CD4-positive, alpha-beta T cell (primary cell): ENCODE data around the gene G2E3. TPM values are rescaled to one million over a fixed set of nuclear protein-coding genes. Genes with fewer than 3 reads are reported as not detected.

Source experiments
- ATAC-seq: fragments of 200-7000 bp; cut with Tn5 transposase; one replicate; pipeline ENCODE4 v1.10.0; 2022; ENCODE audit warnings: mild to moderate bottlenecking; ENCODE audit not compliant: poor library complexity
- CTCF ChIA-PET: fragments of 350-600 bp; sonication (Branson Sonifier 250); formaldehyde crosslinking; loops from one replicate; lab custom pipeline; 2021; ENCODE audit warnings: antibody characterized with exemption, inconsistent platforms; lab: Charles Lee
- POLR2A ChIA-PET: fragments of 350-600 bp; sonication (Branson Sonifier 250); formaldehyde crosslinking; loops from one replicate; lab custom pipeline; 2021; ENCODE audit warnings: antibody characterized with exemption, inconsistent platforms; lab: Charles Lee
- DNase-seq, 14 experiments: peaks; one replicate each; pipeline ENCODE4 v3.0.0-alpha.2; 2013 to 2020; ENCODE audit warnings: mixed read lengths in 2 of 14
- H3K27ac ChIP-seq, 2 donors: one replicate each; pipeline versions ENCODE4 v1.5.1 to v1.7.0; 2013; ENCODE audit warnings: low read length in 2 of 2, low read depth in 1 of 2, mild to moderate bottlenecking in 1 of 2
- H3K27me3 ChIP-seq, 2 experiments: 1 replicate in 1 of 2; 2 replicates in 1 of 2; pipeline versions ENCODE4 v1.6.1 to v1.7.0; 2013; ENCODE audit warnings: low read length in 2 of 2, control low read depth in 1 of 2, mild to moderate bottlenecking in 1 of 2, moderate library complexity in 1 of 2; ENCODE audit not compliant: insufficient read depth in 2 of 2, control insufficient read depth in 1 of 2
- H3K36me3 ChIP-seq: one replicate; pipeline ENCODE4 v1.6.1; 2013; ENCODE audit warnings: low read length, control low read depth; ENCODE audit not compliant: insufficient read depth
- H3K4me1 ChIP-seq: one replicate; pipeline ENCODE4 v1.6.1; 2013; ENCODE audit warnings: low read length, control low read depth; ENCODE audit not compliant: insufficient read depth
- H3K4me3 ChIP-seq: one replicate; pipeline ENCODE4 v1.5.1; 2013; ENCODE audit warnings: mild to moderate bottlenecking, low read length, moderate library complexity
- H3K9me3 ChIP-seq, 2 experiments: 1 replicate in 1 of 2; 2 replicates in 1 of 2; pipeline versions ENCODE4 v1.6.1 to v1.7.0; 2013; ENCODE audit warnings: low read length in 2 of 2, mild to moderate bottlenecking in 2 of 2, control low read depth in 1 of 2, moderate library complexity in 1 of 2; ENCODE audit not compliant: control insufficient read depth in 1 of 2, insufficient read depth in 1 of 2
- H3K27ac Mint-ChIP-seq: one replicate; pipeline ENCODE4 v1.8.0; 2020; ENCODE audit warnings: mixed read lengths
- H3K27me3 Mint-ChIP-seq: one replicate; pipeline ENCODE4 v1.8.0; 2021; ENCODE audit warnings: mixed read lengths
- H3K36me3 Mint-ChIP-seq: one replicate; pipeline ENCODE4 v1.8.0; 2021; ENCODE audit warnings: low read depth, mixed read lengths
- H3K4me1 Mint-ChIP-seq: one replicate; pipeline ENCODE4 v1.8.0; 2021; ENCODE audit warnings: low read depth, mixed read lengths
- H3K4me3 Mint-ChIP-seq: one replicate; pipeline ENCODE4 v1.8.0; 2020; ENCODE audit warnings: mild to moderate bottlenecking, mixed read lengths
- H3K9me3 Mint-ChIP-seq: one replicate; pipeline ENCODE4 v1.8.0; 2020; ENCODE audit warnings: mixed read lengths
- CTCF ChIP-seq: fragments of 200-600 bp; IDR thresholded peaks from one replicate; pipeline ENCODE4 v1.8.0; 2022; ENCODE audit warnings: antibody characterized with exemption, mild to moderate bottlenecking
- intact Hi-C, 2 experiments: fragments of 100-400 bp; cut with DNase I in 1 of 2; cut with micrococcal nuclease in 1 of 2; formaldehyde crosslinking; loops; one replicate each; pipeline versions ENCODE4 v1.15.1 to v1.9.0; 2023 to 2025; cut with DNase I, micrococcal nuclease
- total RNA-seq, 174 experiments: library from RNA in 2 of 174; stranded (reverse) in 2 of 174; gene quantifications; one replicate each; pipeline ENCODE4 v1.2.3 and lab custom pipeline; 2021 to 2026

Gene G2E3
- total RNA-seq, 2 experiments from 2014 or later, result 23.8 to 24.3 TPM

DNA sequence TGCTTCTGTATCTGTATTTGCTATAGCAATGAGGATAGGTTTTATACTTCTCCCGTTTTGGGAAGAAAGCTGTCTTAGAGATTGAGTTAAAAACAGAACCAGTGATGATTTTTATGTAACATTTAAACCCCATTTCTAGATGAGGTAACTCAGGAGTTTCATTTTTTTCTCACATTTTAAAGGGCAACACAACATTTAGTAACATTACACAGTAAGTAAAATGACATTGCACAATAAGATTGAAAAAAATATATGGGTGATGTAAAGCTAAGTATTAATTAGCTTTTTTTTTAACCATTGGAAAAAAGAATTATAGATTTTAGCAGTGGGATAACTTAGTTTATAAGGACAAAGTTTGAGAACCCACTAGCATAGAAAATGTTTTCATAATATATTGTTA lies 38.0 kb downstream of the G2E3 start:
- ATAC-seq, result no peak
- Mint-ChIP-seq H3K9me3 (no peaks in the 10 kb centered on the region), H3K4me1 (no peaks in the 10 kb centered on the region), H3K27ac (no peak overlapping the region), H3K27me3 (no peaks in the 10 kb centered on the region), H3K36me3 (peaks cover 68% of the 10 kb centered on the region), H3K4me3 (no peak overlapping the region)
- Histone ChIP-seq H3K4me3 (no peak overlapping the region), H3K27ac (no peak overlapping the region), H3K36me3 (peaks cover 53% of the 10 kb centered on the region), H3K9me3 (no peaks in the 10 kb centered on the region), H3K27me3 (no peaks in the 10 kb centered on the region), H3K4me1 (no peaks in the 10 kb centered on the region)
- POLR2A ChIA-PET, result no interaction called here
- no peak for DNase-seq
- CTCF ChIA-PET, result no interaction called here
- TF ChIP-seq CTCF, result no peak
- intact Hi-C loops, result no loop called here

DNA sequence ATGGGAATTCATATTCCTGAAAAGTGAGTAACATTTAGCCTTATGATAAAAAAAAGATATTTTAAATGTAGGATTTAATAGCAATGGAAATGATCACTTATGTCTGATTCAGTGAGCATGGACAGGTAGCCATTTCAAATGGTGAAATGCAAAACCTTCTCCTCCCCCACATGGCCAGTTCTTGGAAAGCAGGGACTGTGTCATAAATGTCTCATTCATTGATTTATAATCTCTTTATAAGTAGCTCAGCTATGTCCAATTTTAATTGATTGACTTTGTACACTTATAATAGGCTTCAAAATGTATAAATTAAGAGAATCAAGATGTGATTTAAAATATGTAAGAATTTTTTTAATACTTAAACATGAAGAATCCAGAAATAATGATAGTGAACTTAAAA lies 38.5 kb downstream of the G2E3 start:
- no peak overlapping the region for H3K27ac ChIP-seq
- no peak for ATAC-seq
- H3K27me3 ChIP-seq, result no peaks in the 10 kb centered on the region
- intact Hi-C loops, result no loop called here
- POLR2A ChIA-PET, result no interaction called here
- H3K9me3 ChIP-seq, result no peaks in the 10 kb centered on the region
- Mint-ChIP-seq H3K4me3 (no peak overlapping the region), H3K27me3 (no peaks in the 10 kb centered on the region), H3K9me3 (no peaks in the 10 kb centered on the region), H3K36me3 (peaks cover 68% of the 10 kb centered on the region), H3K27ac (no peak overlapping the region), H3K4me1 (no peaks in the 10 kb centered on the region)
- no peaks in the 10 kb centered on the region for H3K4me1 ChIP-seq
- H3K4me3 ChIP-seq, result no peak overlapping the region
- no peak for TF ChIP-seq CTCF
- CTCF ChIA-PET, result no interaction called here
- H3K36me3 ChIP-seq, result peaks cover 55% of the 10 kb centered on the region
- no peak for DNase-seq

DNA sequence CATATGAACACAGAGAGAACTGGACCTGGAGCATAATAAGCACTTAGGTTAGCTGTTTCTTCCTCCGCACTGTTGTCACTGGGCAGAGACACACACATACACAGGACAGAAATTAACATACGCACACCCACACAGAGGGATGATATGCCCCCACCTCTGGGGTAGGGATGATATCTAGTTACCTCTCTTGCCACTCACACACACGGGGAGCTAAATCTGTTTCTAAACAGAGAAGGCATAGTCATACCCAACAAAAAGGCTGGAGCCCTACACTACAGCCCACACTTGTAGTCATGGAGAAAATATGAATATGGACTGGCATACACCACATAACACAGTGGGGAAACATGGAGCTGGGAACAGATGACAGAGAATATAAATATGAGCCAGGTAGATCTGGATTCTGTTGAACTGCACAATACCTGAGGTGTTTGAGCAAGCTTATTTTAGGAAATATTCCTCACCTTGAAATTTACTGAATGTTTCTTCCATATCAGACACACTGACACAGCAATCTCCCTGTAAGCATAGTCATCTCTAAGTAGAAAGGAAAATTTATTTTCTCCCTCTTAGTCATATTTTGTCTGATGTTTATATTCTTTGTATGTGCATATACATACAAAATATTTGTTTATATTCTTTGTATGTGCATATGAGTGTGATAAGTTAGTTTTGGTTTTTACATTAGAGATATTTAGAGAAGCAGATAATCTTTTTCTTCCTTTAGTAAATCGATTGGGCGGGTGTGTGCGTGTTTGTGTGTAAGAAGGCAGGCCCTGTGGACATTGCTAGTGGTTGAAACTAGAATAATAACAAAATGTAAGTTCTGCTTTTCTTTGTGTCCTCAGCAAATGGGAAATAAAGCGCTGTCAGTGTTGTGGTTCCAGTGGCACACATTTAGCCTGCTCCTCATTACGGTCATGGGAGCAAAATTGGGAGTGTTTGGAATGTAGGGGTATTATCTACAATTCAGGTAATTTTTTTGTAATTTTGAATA lies 42.3 kb downstream of the G2E3 start:
- H3K9me3 Mint-ChIP-seq, result no peaks in the 10 kb centered on the region
- no peak for DNase-seq
- ATAC-seq, result no peak
- Histone ChIP-seq H3K9me3 (no peaks in the 10 kb centered on the region), H3K4me3 (no peak overlapping the region), H3K36me3 (peaks cover 71% of the 10 kb centered on the region), H3K4me1 (no peaks in the 10 kb centered on the region), H3K27me3 (no peaks in the 10 kb centered on the region), H3K27ac (no peak overlapping the region)
- peaks cover 85% of the 10 kb centered on the region for H3K36me3 Mint-ChIP-seq
- CTCF ChIA-PET, result interaction anchor here (0.6 kb wide), 1 partner anchor 62 kb away, joined by 5 read pairs; no protein-coding TSS in a partner anchor
- no peak overlapping the region for H3K27ac Mint-ChIP-seq
- no peak overlapping the region for H3K4me3 Mint-ChIP-seq
- intact Hi-C loops, result no loop called here
- no peak for TF ChIP-seq CTCF
- no peaks in the 10 kb centered on the region for H3K27me3 Mint-ChIP-seq
- POLR2A ChIA-PET, result no interaction called here
- H3K4me1 Mint-ChIP-seq, result no peaks in the 10 kb centered on the region
